ENCODE results near the gene CDK5RAP3. TPM values are rescaled to one million over a fixed set of nuclear protein-coding genes. Genes with fewer than 3 reads are reported as not detected.

The CDK5RAP3 gene
- total RNA-seq, 4 donors from 2014 or later, result 43.9 to 70.2 (median 58.4) TPM

DNA sequence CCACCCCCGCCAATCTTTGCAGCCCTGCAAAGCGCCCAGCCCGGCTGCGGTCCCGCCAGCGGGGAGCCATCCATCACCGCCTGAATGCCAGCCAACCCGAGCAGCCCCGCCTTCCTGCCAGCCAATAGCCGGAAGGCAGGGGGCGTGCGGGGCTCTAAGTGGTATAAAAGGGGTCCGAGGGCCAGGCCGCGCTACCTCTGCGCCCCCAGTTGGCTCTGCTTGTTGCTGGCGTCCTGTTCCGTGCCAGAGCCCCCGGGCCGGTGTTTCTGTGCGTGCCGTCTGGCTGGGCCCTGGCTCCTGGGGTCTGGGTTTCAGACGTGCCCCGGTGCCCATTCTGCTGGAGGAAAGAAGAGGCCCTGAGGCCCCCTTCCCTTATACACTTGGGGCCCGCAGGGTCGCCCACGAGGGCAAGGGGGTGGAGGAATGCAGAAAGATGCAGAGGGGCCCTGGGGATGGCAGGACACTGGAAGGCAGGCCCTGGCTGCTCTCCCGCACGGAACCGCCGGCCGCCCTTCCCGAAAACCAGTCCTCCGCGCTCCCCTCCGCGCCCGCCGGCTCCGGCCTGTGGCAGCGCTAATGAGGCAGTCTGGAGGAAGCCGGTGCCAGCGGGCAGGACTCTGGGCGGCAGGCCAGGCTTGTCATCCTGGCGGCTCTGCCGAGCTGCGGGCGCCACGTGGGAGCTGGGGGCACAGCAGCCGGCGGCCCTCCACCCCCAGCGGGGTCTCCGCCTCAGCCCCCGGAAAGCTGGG, 52.7 kb downstream of the CDK5RAP3 start:
- H3K4me1 ChIP-seq, result peaks cover 36 to 41% (median 39%) of the 10 kb centered on the region in 4 donors
- peak overlapping the region; percentile 52 to 64 (median 56) for H3K4me3 ChIP-seq
- TF ChIP-seq POLR2A (IDR thresholded peaks at IDR 0.05; ENCODE audit: low read depth) (no peak), POLR2AphosphoS5 (IDR thresholded peaks at IDR 0.05) (peak; percentile 3 to 58), EP300 (IDR thresholded peaks at IDR 0.05) (no peak)
- TF ChIP-seq, protein P1, sequence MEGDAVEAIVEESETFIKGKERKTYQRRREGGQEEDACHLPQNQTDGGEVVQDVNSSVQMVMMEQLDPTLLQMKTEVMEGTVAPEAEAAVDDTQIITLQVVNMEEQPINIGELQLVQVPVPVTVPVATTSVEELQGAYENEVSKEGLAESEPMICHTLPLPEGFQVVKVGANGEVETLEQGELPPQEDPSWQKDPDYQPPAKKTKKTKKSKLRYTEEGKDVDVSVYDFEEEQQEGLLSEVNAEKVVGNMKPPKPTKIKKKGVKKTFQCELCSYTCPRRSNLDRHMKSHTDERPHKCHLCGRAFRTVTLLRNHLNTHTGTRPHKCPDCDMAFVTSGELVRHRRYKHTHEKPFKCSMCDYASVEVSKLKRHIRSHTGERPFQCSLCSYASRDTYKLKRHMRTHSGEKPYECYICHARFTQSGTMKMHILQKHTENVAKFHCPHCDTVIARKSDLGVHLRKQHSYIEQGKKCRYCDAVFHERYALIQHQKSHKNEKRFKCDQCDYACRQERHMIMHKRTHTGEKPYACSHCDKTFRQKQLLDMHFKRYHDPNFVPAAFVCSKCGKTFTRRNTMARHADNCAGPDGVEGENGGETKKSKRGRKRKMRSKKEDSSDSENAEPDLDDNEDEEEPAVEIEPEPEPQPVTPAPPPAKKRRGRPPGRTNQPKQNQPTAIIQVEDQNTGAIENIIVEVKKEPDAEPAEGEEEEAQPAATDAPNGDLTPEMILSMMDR (IDR thresholded peaks at IDR 0.05), result peak in 1 of 3 experiments; percentile 53
- peaks cover 0 to 32% (median 2%) of the 10 kb centered on the region in 4 donors for H3K27me3 ChIP-seq
- WGBS, result 0% methylated on average over 6 of the region's 54 CpGs
- no peaks in the 10 kb centered on the region for H3K36me3 ChIP-seq
- no peaks in the 10 kb centered on the region for H3K9me3 ChIP-seq
- intact Hi-C loops (cut with DNase I), result loop anchor here (2.0 kb wide), 1 partner anchor 109 kb away; no protein-coding TSS in a partner anchor
- DNase-seq (ENCODE audit: extremely low spot score), result no peak
- peak overlapping the region; percentile 81 to 92 (median 86) for H3K27ac ChIP-seq (replicated peaks in 1 of 4)

DNA sequence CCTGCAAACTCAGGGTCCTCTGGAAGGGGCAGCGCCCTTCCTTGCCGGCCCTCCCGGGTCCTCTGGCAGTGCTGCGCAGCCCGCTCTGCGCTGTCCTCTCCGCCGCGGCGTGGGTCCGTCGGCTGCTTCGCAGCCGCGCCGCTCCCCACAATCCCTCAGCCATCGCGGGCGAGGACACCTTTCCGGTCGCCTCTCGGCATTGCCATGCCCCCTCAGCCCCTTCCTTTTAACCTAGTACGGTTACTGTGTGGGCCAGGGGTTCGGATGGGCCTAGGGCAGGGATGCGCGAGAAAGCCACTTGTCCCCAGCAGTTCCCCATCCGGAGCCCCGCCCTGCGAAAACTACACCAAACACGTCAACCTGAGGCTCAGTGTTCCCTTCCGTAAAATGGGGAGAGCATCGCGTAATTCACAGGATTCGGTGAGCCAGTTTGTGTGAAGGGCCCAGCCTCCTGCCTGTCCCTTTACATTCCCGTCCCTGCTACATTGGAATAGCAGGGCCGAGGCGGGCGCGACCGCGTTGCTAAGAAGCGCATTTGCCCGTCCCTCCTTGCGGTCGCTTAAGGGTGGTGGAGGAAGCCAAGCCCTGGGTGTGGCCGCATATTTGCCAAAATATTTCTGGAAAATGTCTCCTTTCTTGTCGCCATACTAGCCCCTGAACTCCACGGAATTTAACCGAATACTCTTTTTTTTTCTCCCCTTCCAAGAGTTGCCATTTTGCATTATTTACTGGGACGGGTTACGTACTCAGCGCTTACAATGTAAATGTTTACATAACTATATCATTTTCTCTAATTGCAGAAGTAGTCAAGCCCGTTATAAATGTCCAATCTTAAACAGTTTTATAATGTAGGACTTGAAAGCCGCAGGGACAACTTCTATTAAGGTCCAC, 53.5 kb downstream of the CDK5RAP3 start:
- H3K27ac ChIP-seq (replicated peaks in 1 of 4), result peak overlapping the region; percentile 81 to 92 (median 86)
- no peaks in the 10 kb centered on the region for H3K9me3 ChIP-seq
- H3K27me3 ChIP-seq, result peaks cover 0 to 28% (median 2%) of the 10 kb centered on the region in 4 donors
- intact Hi-C loops (cut with DNase I), result loop anchor here (2.0 kb wide), 1 partner anchor 108 kb away; no protein-coding TSS in a partner anchor
- H3K4me1 ChIP-seq, result peaks cover 36 to 41% (median 39%) of the 10 kb centered on the region in 4 donors
- under 1% methylated on average over 36 of the region's 54 CpGs for WGBS
- no peak for TF ChIP-seq POLR2AphosphoS5 (IDR thresholded peaks at IDR 0.05)
- TF ChIP-seq, protein P1 (IDR thresholded peaks at IDR 0.05), result no peak
- TF ChIP-seq POLR2A (IDR thresholded peaks at IDR 0.05; ENCODE audit: low read depth), result no peak
- no peak for TF ChIP-seq EP300 (IDR thresholded peaks at IDR 0.05)
- no peaks in the 10 kb centered on the region for H3K36me3 ChIP-seq
- peak overlapping the region; percentile 52 to 64 (median 56) for H3K4me3 ChIP-seq
- DNase-seq (ENCODE audit: extremely low spot score), result no peak

DNA sequence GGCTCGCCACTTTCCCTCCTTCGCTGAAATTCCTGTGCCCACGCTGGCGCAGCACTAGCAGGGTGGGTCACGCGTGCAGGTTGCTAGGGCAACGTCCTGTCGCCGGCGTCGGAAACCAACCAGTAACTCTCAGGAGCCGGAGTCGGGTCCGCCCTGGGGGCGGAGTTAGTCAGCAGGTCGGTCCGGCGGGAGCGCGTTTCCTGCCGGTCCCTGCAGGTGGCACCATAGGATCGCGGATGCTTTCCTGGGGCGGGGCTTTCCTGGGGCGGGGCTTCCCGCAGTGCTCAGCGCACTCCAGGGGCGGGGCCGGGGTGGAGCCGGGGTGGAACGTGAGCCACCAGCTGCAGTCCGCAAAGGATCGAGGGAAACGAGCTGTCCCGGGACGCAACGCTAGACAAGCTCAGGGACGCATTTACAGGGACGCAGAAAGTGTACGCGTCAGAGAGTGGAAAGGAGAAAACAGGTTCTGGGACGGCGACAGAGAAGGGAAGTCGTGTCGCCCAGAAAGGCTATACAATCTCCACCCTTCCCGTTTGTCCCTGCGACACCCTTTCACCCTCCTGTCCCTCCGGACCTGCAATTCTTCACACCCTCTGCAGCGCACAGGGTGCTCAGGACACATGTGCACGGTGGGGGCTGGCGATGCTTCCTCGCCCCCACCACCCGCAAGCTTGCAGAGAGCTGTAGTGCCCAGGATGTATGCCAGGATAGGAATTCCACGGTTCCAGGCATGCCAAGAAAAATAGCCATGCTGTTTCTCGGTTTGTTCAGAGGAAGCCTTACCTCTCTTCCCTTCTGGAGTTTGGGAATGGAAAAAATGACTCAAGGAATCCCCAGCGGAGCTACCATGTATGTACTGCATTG, 54.4 kb downstream of the CDK5RAP3 start:
- peak; percentile 100 for DNase-seq (ENCODE audit: extremely low spot score)
- TF ChIP-seq, protein P1 (IDR thresholded peaks at IDR 0.05), result peak; percentile 93 to 94 (median 94)
- no peak for TF ChIP-seq EP300 (IDR thresholded peaks at IDR 0.05)
- TF ChIP-seq POLR2A (IDR thresholded peaks at IDR 0.05; ENCODE audit: low read depth), result no peak
- peak; percentile 62 to 74 for TF ChIP-seq POLR2AphosphoS5 (IDR thresholded peaks at IDR 0.05)
- Histone ChIP-seq H3K27ac (replicated peaks in 1 of 4) (peak overlapping the region; percentile 75 to 92 (median 84)), H3K4me3 (peak overlapping the region; percentile 52 to 64 (median 56)), H3K4me1 (peaks cover 36 to 42% (median 41%) of the 10 kb centered on the region in 4 donors), H3K27me3 (peaks cover 0 to 28% (median 2%) of the 10 kb centered on the region in 4 donors), H3K36me3 (no peaks in the 10 kb centered on the region), H3K9me3 (no peaks in the 10 kb centered on the region)
- intact Hi-C loops (cut with DNase I), result loop anchor here (2.0 kb wide), 1 partner anchor 108 kb away; no protein-coding TSS in a partner anchor
- under 1% methylated on average over 39 of the region's 56 CpGs for whole genome bisulfite sequencing
